HG03039 (cell line): ENCODE measurements around the gene CCL23.

Source experiments
- ATAC-seq: cut with Tn5 transposase; IDR thresholded peaks from one replicate; pipeline ENCODE4 v1.9.1; 2021; ENCODE audit warnings: mild to moderate bottlenecking, moderate library complexity; ENCODE audit not compliant: unreplicated experiment

Gene CCL23

DNA sequence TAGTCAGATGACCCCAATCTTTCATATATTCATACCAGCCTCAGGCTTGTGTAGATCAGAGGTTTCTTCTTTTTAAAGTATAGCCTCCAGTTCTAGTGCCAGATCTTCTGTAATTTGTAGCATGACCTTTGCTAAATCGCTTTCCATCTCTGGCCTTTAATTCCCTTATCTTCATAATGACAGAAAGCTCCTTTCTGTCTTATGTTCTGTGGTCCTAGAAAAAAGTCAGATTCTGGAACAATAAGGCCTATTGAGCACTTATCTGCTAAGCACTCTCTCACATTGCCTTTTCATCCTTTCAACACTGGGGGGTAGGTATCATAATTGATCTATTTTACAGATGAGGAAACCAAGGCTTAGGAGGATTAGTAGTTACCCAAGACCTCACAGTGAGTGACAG, 45.7 kb downstream of the CCL23 start:
- ATAC-seq, result no peak

DNA sequence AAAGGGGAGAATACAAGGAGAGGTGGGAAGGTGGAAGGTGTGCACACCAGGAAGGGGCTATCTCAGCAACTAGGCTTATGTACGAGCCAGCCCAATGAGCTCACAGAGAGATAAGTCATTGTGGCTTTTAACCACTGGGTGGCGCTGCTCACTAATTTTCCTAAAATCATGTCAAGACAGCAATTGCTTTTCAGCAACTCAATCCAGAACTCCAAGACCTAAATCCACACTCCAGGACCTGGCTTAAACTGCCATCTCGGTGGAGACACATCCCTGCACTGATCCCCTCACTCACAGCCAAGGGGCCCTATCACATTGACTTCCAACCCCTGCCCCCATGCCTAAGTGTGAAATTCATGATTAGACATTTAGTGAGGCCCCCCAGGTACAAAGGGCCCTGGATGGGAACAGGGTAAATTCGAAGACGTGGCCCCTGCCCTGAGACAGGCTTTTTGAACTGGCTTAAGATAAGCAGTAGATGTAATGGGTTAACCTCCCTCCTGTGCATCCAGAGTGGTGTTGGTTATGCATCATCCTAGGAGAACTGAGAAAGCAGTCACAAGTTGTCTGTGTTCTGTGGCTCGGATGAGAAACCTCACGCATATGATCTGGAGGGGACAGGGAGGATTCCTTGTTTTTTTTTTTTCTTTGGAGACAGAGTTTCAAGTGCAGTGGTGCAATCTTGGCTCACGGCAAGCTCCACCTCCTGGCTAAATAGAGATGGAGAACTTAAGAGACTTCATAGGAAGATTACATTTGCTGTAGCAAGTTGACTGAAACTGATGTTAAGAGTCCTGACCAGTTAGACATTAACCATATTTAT, 48.0 kb downstream of the CCL23 start:
- no peak for ATAC-seq

DNA sequence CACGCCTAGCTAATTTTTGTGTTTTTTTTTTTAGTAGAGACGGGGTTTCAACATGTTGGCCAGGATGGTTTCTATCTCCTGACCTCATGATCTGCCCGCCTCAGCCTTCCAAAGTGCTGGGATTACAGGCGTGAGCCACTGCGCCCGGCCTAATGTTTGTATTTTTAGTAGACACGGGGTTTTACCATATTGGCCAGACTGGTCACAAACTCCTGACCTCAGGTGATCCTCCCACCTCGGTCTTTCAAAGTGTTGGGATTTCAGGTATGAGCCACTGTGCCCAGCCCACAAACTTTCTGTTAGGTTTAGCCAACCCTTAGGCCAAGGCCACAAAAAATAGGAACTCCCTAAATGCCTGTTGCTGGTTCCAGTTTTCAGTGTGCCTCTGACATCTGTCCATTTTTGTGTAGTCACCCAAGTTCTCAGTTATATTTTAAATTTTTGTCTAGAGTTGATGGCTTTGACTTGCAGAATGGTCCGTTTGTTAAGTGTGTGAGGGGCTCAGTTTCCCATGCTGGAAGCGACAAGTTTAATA, 49.2 kb downstream of the CCL23 start:
- no peak for ATAC-seq

DNA sequence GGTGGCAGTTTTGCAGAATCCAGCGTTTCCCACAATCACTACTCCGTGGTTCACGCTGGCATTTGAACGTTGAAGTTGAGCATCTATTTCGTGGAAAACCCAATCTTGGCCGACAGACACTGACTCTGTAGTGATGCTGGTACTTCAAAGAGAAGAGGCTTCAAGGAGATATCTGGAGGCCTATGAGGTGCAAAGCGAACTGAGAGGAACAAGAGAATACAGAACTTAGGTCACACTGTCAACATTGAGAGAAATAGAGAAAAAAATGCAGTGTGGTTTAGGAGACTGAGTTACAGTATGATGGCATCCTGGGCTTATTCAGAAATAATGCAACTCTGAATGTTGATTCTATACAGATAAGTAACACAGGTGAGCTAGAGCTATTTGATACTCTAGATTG, 52.5 kb downstream of the CCL23 start:
- no peak for ATAC-seq

DNA sequence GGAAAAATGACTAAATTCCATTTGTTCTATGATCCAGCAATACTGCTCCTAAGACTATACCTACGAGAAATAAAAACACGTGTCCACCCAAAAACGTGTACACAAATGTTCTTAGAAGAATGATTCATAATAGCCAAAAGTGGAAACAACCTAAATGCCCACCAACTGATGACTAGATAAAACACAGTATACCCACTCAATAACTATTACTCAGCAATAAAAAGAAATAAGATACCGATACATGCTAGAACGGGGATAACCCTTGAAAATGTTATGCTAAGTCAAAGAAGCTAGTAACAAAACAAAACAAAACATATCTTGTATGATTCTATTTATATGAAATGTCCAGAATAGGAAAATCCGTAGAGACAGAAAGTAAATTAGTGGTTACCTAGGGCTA, 54.1 kb downstream of the CCL23 start:
- ATAC-seq, result no peak
